OCI-LY7 (cell line): ENCODE measurements around the gene AGBL4. TPM values are rescaled to one million over a fixed set of nuclear protein-coding genes. Genes with fewer than 3 reads are reported as not detected.

Experiments
- BruUV-seq: library from RNA; stranded (reverse); fragments of 400-500 nt; replicated peaks from 2 replicates; lab custom pipeline; 2021; lab: Mats Ljungman, UMichigan
- CTCF ChIA-PET: fragments of 300-600 bp; sonication (Branson Sonifier 250); formaldehyde crosslinking; loops from one replicate; lab custom pipeline; 2022; ENCODE audit warnings: antibody characterized with exemption; ENCODE audit not compliant: unreplicated experiment; lab: Charles Lee
- POLR2A ChIA-PET: fragments of 300-600 bp; sonication (Branson Sonifier 250); formaldehyde crosslinking; loops from one replicate; lab custom pipeline; 2022; ENCODE audit warnings: antibody characterized with exemption; lab: Charles Lee
- DNase-seq: peaks from one replicate; pipeline ENCODE4 v3.0.0-alpha.2; 2015; ENCODE audit warnings: low spot score
- H2AFZ ChIP-seq: fragments of 200-600 bp; sonication (generic), shearing (Covaris generic); 2 replicates; pipeline ENCODE4 v1.6.1; 2014; ENCODE audit warnings: mild to moderate bottlenecking, antibody characterized with exemption, low read length, moderate library complexity
- H3K27ac ChIP-seq: fragments of 200-600 bp; sonication (generic); 2 replicates; pipeline ENCODE4 v1.5.1; 2014; ENCODE audit warnings: mixed run types, low read depth, mild to moderate bottlenecking, moderate library complexity, low read length, inconsistent platforms; ENCODE audit not compliant: poor library complexity, severe bottlenecking
- H3K36me3 ChIP-seq: fragments of 200-600 bp; sonication (generic); 2 replicates; pipeline ENCODE4 v1.6.1; 2014; ENCODE audit warnings: mild to moderate bottlenecking, antibody characterized with exemption, low read length, moderate library complexity, mixed read lengths; ENCODE audit not compliant: insufficient read depth
- H3K4me1 ChIP-seq: fragments of 200-600 bp; sonication (generic); 2 replicates; pipeline ENCODE4 v1.5.1; 2014; ENCODE audit warnings: mild to moderate bottlenecking, low read length; ENCODE audit not compliant: insufficient read depth, poor library complexity, severe bottlenecking
- H3K4me2 ChIP-seq: fragments of 200-600 bp; sonication (generic); 2 replicates; pipeline ENCODE4 v1.6.1; 2014; ENCODE audit warnings: mild to moderate bottlenecking, low read length
- H3K4me3 ChIP-seq: fragments of 200-600 bp; sonication (generic); 2 replicates; pipeline ENCODE4 v1.5.1; 2014; ENCODE audit warnings: mild to moderate bottlenecking, low read depth, low read length; ENCODE audit not compliant: poor library complexity, severe bottlenecking
- H3K79me2 ChIP-seq: fragments of 200-600 bp; sonication (generic); 2 replicates; pipeline ENCODE4 v1.6.1; 2016; ENCODE audit warnings: low read depth, mild to moderate bottlenecking, low read length, moderate library complexity, mixed read lengths; ENCODE audit not compliant: insufficient read depth
- H3K9me2 ChIP-seq: fragments of 200-600 bp; sonication (generic); 2 replicates; pipeline ENCODE4 v1.6.1; 2016; ENCODE audit warnings: mild to moderate bottlenecking, low read length, mixed read lengths; ENCODE audit not compliant: insufficient read depth
- H3K9me3 ChIP-seq: fragments of 200-600 bp; sonication (generic); 2 replicates; pipeline ENCODE4 v1.6.1; 2014; ENCODE audit warnings: mild to moderate bottlenecking, mixed run types, low read length, mixed read lengths
- H4K20me1 ChIP-seq: fragments of 200-600 bp; sonication (generic); 2 replicates; pipeline ENCODE4 v1.6.1; 2014; ENCODE audit warnings: mild to moderate bottlenecking, antibody characterized with exemption, low read length, moderate library complexity, mixed read lengths; ENCODE audit not compliant: insufficient read depth
- CTCF ChIP-seq: fragments of 200-600 bp; sonication (generic); conservative IDR thresholded peaks from 2 replicates; pipeline ENCODE4 v1.5.1; 2014; ENCODE audit warnings: mild to moderate bottlenecking, antibody characterized with exemption, low read length, moderate library complexity, mixed read lengths
- EZH2phosphoT487 ChIP-seq: fragments of 200-600 bp; sonication (generic); IDR thresholded peaks from 2 replicates; pipeline ENCODE4 v1.6.1; 2018; ENCODE audit warnings: low read depth, borderline replicate concordance, mild to moderate bottlenecking, mixed run types, antibody characterized with exemption, low read length, moderate library complexity, mixed read lengths
- intact Hi-C: fragments of 100-400 bp; cut with micrococcal nuclease; formaldehyde crosslinking; loops from one replicate; pipeline ENCODE4 v1.10.0; 2022; ENCODE audit not compliant: unreplicated experiment
- total RNA-seq, 2 experiments: library from RNA; depleted of rRNA in 1 of 2; stranded (reverse); fragments of >200 nt in 1 of 2; shearing (Covaris generic) in 1 of 2; gene quantifications; 2 replicates each; pipeline ENCODE4 v1.2.3, GENCODE V29; 2014 to 2022

AGBL4 gene
- total RNA-seq, 2 experiments from 2014 or later, result not detected

GRCh38 chr1:48848035-48848434, 1175.7 kb downstream of the AGBL4 start:
- TF ChIP-seq CTCF, result no peak
- TF ChIP-seq EZH2phosphoT487, result no peak

GRCh38 chr1:48846441-48846840, 1177.3 kb downstream of the AGBL4 start:
- ChIA-PET CTCF (no interaction called here), POLR2A (interaction anchor here (0.6 to 0.7 kb wide), 2 partner anchors 68 to 433 kb away, joined by 3 to 5 read pairs; no protein-coding TSS in a partner anchor)
- no TSS peak for BruUV-seq
- Histone ChIP-seq H2AFZ (no peak overlapping the region), H3K36me3 (no peaks in the 10 kb centered on the region), H3K4me1 (no peaks in the 10 kb centered on the region), H4K20me1 (0 out of 2 replicates have a peak, but pooled peaks cover 5% of the 10 kb centered on the region), H3K27ac (no peak overlapping the region), H3K9me2 (no peaks in the 10 kb centered on the region), H3K9me3 (no peaks in the 10 kb centered on the region), H3K4me3 (no peak overlapping the region), H3K4me2 (no peak overlapping the region), H3K79me2 (no peaks in the 10 kb centered on the region)
- intact Hi-C loops, result no loop called here
- TF ChIP-seq EZH2phosphoT487 (no peak), CTCF (no peak)
- DNase-seq, result no peak

More at GRCh38 chr1:48848035-48848434, 1175.7 kb downstream of the AGBL4 start:
- Histone ChIP-seq H3K4me2 (no peak overlapping the region), H3K4me3 (no peak overlapping the region), H3K9me2 (no peaks in the 10 kb centered on the region), H3K79me2 (no peaks in the 10 kb centered on the region), H3K4me1 (no peaks in the 10 kb centered on the region), H4K20me1 (0 out of 2 replicates have a peak, but pooled peaks cover 5% of the 10 kb centered on the region), H3K36me3 (no peaks in the 10 kb centered on the region), H3K9me3 (no peaks in the 10 kb centered on the region), H2AFZ (no peak overlapping the region), H3K27ac (no peak overlapping the region)
- no peak for DNase-seq
- BruUV-seq, result no TSS peak
- ChIA-PET CTCF (no interaction called here), POLR2A (no interaction called here)
- intact Hi-C loops, result no loop called here

GRCh38 chr1:48844187-48844586, 1179.6 kb downstream of the AGBL4 start:
- no peaks in the 10 kb centered on the region for H3K9me3 ChIP-seq
- H3K4me2 ChIP-seq, result no peak overlapping the region
- H3K79me2 ChIP-seq, result no peaks in the 10 kb centered on the region
- no peak for DNase-seq
- no peak for TF ChIP-seq CTCF
- TF ChIP-seq EZH2phosphoT487, result no peak
- ChIA-PET CTCF (no interaction called here), POLR2A (no interaction called here)
- BruUV-seq, result no TSS peak
- no peak overlapping the region for H3K27ac ChIP-seq
- H2AFZ ChIP-seq, result no peak overlapping the region
- intact Hi-C loops, result no loop called here
- no peaks in the 10 kb centered on the region for H3K9me2 ChIP-seq
- 0 out of 2 replicates have a peak, but pooled peaks cover 5% of the 10 kb centered on the region for H4K20me1 ChIP-seq
- H3K36me3 ChIP-seq, result no peaks in the 10 kb centered on the region
- H3K4me1 ChIP-seq, result no peaks in the 10 kb centered on the region
- no peak overlapping the region for H3K4me3 ChIP-seq
